NCI-H187 treated with DMSO at 0.1 percent for 48 hours (cell line): ENCODE results near the gene U2AF1L4.

Experiments used
- DNase-seq: peaks from one replicate; lab custom pipeline; 2025; lab: John Stamatoyannopoulos, UW

Gene U2AF1L4, protein sequence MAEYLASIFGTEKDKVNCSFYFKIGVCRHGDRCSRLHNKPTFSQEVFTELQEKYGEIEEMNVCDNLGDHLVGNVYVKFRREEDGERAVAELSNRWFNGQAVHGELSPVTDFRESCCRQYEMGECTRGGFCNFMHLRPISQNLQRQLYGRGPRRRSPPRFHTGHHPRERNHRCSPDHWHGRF

GRCh38 chr19:35745328-35746086, at the start of gene U2AF1L4, which contains the start of gene PSENEN:
U2AF1L4 (minus strand) TSS chr19:35745418; CDS start chr19:35745391, 27 bp downstream.
PSENEN (plus strand) TSS chr19:35745651; CDS start chr19:35745931, 280 bp downstream.
- peak; percentile 96 for DNase-seq

DNA sequence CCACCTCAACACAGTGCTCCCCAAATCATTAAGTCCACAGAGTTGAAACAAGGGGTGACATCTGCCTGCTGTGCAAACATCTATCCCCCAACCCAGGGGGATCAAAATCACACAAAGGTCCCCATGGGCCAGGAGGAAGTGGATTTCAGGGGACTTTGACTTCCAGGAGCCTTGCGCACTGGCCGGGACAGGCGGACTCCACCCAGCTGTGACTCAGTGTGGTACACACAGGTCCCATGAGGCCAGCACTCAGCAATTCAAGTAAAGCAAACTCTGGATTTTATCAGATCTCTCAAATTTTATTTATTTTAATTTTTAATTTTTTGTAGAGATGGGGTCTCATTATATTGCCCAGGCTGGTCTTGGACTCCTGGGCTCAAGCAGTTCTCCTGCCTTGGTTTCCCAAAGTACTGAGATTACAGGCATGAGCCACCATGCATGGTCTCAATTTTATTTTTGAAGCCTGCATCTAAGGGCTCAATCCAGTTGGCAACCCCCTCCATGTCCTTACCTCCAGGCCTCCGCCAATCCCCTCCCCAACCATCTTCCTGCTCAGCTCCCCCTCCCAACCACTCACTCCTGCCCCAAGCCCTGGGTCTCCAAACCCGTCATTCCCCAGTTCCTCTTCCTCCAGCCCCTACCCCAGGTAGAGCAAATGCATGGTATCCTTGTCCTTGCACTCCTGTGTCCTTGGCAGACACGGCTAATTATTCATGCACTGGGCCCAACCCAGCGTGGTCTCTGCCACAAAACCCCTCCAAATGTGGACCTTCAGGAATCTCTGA, 48.4 kb upstream of the U2AF1L4 start:
- DNase-seq = no peak

- DNase-seq = no peak
Measured at GRCh38 chr19:35792888-35793287, 47.7 kb upstream of the U2AF1L4 start.

GRCh38 chr19:35792312-35792711, 47.1 kb upstream of the U2AF1L4 start:
- no peak for DNase-seq

GRCh38 chr19:35791814-35792279, 46.6 kb upstream of the U2AF1L4 start:
- no peak for DNase-seq

DNA sequence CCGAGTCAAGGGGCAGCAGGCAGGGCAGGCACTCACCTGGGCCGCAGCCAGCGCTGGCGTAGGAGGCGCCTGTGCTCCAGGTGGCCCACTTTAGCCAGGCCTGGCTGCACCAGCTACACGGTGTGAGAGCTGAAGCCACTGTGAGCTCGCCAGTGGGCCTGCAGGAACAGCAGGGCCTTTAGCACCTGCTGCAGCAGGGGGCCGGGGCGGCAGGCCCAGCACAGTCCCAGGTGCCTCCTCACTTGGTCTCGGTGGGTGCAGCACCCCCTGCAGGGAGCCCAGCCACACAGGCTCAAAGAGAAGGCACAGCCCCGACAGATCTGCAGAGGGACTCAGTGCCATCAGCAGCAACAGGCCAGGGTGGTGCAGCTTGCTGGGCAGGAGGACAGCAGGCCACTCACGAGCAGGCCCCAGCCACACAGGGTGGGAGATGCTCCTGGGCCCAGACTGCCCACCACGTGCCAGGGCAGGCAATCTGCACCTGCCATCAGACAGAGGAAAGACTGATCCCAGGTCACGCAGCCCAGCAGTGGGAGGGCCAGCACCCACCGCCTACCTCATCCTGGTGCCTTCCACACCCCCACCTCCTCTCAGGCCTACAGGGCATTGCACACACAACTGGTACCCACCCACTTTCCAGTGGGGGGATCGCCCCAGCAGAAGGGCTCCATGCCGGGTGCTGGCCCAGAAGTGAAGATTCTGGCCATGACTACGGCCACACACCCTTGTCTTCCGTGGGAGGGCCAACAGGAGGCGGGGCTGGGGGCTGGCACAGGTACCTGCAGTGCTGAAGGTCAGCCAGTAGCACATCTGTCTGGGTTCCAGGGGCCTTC, 46.0 kb upstream of the U2AF1L4 start:
- DNase-seq = no peak

- DNase-seq = no peak
Measured at GRCh38 chr19:35789978-35790944, 45.0 kb upstream of the U2AF1L4 start.

DNA sequence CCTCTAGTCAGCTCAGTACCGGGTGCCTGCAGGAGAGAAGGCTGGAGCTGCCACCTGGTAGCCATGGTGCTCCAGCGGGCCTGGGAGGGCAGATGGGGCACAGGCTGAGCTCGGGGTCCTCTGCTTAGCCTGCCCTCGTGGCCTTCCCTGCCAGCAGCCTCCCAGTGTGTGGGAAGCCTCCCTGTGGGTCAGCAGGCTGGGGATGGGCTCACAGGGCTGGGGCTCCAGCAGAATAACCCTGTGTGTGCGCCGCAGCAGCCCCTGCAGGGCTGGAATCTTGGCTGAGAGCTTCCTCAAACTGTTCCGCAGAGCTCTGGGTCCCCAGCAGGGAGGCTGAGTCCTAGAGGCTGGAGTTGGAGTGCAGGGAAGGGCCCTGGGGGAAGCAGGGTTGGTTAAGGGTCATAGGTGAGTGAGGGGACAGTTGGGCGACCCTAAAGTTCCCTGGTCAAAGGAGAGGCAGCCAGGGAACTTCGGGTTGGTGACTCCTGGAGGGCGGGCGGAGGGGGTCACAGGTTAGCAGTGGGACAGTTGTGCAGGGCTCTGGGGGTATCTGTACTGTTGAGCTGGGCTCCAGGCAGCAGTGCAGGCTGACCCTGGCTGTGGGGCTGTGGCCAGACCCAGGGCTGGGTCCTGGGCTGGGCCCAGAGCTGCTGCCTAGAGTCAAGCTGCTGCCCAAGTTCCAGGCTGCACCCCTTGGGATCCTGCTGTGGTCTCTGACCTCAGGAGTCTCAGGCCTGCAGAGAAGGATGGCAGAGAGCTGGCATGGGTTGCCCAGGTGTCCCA, 44.2 kb upstream of the U2AF1L4 start:
- no peak for DNase-seq

DNA sequence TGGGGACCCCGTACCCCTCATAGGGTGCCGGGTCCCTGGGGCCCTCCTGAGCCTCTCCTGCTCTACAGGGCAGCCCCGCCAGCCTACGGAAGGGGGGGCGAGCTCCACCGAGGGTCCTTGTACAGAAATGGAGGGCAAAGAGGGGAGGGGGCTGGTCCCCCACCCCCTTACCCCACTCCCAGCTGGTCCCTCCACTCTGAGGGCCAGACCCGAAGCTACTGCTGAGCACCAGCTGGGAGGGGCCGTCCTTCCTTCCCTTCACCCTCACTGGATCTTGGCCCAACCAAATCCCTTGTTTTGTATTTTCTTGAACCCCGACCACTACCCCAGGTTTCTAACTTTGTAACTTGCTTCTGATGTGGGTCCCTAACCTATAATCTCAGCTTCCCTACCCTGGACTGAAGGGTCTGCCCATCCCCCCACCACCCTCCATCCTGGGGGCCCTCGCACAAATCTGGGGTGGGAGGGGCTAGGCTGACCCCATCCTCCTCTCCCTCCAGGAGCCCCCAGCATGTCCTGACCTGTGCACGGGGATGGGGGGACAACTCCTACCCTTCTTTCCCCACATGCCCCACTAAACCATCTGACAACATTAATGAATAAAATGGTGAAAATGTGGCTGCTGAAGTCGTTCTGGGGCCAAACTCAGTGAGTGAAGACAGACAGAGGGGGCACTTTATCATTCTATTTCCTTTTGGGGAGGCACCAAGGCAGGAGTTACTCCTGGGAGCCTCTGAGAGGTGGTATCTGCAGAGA, 43.2 kb upstream of the U2AF1L4 start:
- DNase-seq = no peak

DNA sequence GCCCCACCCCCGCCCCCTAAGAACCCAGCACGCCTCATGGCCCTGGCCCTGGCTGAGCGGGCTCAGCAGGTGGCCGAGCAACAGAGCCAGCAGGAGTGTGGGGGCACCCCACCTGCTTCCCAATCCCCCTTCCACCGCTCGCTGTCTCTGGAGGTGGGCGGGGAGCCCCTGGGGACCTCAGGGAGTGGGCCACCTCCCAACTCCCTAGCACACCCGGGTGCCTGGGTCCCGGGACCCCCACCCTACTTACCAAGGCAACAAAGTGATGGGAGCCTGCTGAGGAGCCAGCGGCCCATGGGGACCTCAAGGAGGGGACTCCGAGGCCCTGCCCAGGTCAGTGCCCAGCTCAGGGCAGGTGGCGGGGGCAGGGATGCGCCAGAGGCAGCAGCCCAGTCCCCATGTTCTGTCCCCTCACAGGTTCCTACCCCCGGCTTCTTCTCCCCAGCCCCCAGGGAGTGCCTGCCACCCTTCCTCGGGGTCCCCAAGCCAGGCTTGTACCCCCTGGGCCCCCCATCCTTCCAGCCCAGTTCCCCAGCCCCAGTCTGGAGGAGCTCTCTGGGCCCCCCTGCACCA, 42.1 kb upstream of the U2AF1L4 start:
- no peak for DNase-seq

GRCh38 chr19:35786299-35787160, 41.3 kb upstream of the U2AF1L4 start:
- DNase-seq = no peak

- no peak for DNase-seq
Measured at GRCh38 chr19:35785339-35785627, 40.1 kb upstream of the U2AF1L4 start.

- no peak for DNase-seq
Measured at GRCh38 chr19:35784503-35785338, 39.5 kb upstream of the U2AF1L4 start.

DNA sequence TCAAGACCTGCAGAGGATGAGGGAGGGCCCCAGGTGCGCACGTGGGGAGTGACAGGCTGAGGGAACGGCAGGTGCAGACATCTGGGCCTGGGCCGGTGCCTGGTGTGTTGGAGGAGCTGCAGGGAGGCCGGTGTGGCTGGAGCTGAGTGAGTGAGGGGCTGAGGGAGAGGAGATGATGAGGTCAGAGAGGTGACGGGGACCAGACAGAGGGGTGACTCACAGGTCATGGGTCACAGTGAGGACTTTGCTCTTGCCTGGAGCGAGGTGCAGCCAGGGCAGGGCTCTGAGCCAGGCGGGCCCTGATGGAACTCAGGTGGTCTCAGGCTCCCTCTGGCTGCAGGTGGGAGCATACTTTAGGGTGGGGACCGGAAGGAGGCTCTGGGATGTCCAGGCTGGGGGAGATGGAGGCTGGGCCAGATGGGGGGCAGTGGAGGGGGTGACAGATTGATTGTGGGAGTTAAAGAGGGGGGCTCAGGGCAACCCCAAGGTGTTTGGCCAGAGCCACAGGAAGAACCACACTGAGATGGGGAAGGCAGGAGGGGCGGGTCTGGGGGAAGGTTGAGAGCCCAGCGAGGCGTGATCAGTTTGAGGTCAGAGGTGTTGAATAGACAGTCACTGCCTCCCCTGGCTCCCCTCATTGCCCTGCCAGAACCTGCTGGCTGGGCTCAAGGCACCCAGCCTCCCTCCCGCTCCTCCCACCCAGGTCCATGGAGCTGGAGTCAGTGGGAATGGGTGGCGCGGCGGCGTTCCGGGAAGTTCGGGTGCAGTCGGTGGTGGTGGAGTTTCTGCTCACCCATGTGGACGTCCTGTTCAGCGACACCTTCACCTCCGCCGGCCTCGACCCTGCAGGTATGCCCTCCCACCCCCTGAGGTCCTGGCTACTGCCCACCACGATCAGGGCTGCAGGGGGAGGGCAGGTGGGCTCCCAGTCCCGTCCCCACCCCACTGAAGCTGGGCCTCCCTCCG, 38.5 kb upstream of the U2AF1L4 start:
- no peak for DNase-seq

- no peak for DNase-seq
Measured at GRCh38 chr19:35782589-35782988, 37.4 kb upstream of the U2AF1L4 start.

DNA sequence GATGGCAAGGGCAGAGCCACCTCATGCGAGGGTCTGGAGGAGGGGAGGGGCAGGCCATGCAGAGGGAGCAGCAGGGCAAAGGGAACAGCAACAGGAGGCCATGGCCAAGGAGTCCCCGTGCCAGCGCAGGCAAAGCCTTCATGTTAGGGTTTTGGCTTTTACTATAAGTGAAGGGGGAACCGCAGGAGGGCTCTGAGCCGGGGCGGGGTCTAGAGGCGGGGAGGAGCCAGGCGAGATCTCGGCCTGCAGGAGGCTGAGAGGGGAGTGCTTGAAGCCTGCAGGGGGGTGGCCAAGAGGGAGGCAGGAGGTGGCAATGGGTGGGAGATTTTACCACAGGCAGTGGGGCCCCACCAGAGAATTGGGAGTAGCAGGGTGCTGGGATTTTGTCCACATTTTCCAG, 36.4 kb upstream of the U2AF1L4 start:
- no peak for DNase-seq
